ENCODE data around the gene PTPN23.

Gene PTPN23

DNA sequence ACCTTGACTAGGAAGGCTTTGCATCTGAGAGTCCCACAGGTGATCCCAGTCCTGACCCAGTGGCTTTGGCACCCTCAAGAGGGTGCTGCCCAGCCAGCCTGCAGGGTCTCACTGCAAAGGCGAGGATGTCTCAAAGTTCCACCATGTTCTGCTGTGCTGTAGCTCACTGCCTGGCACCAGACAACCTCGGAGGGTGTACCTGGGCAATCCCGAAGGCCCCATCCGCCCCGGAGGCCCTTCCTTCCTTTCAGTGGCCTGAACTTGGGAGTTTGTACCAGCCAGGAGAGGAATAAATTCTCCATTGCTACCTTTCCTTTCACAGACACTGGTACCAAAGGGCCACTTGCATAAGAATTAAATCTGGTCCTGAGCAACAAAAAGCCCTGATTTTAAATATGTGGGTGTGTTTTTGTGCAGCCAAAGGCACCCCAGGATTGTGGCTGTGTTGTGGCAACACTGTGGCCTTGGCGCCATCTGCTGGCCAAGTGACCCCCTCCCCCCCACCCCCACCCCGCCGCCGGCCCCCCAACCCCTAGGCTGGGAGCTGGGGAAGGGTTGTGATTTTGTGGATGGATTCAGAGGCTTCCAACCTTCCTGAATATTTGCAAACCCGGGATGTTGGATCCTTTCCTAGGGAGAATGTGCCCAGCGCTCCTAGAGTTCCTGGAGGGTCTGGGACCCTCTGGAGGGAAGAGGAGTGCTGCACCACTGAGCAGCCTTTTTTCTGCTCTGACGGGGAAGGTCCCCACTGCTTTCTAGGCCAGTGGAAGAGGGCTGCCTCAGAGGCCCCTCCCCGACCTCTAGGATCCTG lies 9.7 kb upstream of the PTPN23 start:
- DNase-seq: peak; percentile 27

DNA sequence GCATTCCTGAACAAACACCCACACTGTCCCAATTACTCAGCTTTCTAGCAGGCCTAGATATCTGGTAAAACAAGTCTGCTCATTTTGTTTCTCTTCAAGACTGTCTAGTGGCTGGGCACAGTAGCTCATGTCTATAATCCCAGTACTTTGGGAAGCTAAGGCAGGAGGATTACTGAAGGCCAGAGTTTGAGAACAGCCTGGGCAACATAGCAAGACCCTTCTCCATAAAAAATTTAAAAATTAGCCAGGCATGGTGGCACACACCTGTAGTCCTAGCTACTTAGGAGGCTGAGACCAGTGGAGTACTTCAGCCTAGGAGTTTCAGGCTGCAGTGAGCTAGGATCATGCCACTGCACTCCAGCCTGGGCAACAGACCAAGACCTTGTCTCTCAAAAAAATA lies 6.2 kb upstream of the PTPN23 start:
- DNase-seq: no peak

DNA sequence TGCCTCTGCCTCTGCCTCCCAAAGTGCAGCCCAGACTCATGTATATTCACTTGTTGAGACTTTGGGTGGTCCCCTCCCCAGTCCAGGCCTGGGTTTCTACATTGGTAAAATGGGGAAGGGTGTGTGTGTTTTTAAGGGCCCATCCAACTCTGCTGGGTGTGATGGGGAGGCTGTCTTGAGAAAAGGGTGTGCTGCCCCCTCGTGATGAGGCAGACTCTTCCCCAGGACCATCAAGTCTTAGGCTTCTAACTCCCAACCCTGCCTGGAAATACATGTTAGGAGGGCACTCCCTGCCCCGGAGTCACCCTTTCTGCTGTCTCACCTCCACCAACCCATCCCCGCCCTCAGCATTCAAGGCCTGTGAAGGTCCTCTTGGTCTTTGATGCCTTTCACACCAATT lies 4.4 kb upstream of the PTPN23 start:
- DNase-seq: no peak

DNA sequence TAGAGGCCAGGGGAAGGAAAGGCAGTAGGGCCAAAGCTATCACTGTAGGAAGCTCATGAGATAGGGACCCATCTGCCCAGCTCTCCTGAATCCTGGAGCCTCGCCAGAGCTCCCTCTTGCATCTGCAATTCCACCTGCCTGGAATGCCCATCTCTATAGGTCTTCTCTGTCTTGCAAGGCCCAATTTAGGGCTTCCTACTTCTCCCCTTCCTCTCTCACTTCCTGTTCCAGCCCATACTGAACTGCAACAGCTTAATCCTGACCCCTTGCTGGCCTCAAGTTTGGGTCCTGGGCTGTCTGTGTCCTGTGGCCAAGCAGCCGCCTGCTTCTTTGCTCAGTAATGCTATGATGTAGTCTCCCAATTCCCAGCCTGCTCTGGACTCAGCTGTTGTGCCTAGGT lies 3.6 kb upstream of the PTPN23 start:
- DNase-seq: no peak

DNA sequence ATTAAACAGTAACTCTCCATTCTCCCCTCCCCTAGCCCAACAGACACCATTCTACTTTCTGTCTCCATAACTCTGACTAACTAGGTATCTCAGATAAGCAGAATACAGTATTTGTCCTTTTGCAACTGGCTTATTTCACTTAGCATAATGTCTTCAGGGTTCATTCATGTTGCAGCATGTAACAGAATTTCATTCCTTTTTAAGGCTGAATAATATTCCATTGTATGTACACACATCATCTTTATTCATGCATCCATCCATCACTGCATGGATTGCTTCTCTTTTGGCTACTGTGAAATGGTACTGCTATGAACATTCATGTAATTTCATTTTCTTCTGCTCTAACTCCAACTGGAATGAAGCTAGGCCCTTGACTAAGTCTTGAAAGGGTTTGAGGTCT lies 2.0 kb upstream of the PTPN23 start:
- no peak for DNase-seq

DNA sequence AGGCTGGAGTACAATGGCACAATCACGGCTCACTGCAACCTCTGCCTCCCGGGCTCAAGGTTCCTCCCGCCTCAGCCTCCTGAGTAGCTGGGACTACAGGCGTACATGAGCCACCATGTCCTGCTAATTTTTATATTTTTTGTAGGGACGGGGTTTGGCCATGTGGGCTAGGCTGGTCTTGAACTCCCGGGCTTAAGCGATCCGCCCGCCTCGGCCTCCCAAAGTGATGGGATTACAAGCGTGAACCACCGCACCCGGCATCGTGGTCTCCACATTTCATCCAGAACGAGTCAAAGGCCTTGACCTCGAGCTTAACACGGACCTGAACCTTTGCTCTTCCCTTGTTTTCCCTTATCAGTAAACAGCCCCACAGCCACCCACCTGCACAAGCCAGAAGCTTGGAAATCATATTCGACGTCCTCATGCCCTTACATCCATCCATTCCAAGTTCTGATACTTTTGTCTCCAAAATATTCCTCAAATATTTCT lies 1.4 kb upstream of the PTPN23 start:
- no peak for DNase-seq

DNA sequence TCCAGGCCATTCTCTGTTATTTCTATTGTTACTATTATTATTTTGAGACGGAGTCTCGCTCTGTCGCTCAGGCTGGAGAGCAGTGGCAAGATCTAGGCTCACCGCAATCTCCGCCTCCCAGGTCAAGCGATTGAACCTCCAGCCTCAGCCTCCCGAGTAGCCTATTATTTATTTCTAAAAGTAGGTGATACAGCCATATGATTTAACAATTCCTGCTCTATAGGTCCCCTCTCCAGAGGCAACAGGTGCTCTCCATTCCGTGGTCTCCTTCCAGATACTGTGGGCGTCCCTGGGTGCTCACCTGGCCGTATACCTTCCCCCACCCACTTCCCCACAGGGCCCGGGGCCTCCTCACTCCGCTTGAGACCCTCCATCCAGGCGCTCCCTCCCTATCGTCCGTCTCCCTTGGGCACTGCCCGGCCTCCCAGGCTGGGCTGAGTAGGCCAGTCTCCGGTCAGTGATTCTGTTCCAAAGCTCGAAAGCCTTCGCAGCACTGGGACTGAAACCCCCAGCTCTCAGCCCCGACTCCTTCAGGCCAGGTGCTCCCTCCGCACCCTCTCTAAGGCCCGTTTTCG lies 708 bp upstream of the PTPN23 start:
- no peak for DNase-seq

DNA sequence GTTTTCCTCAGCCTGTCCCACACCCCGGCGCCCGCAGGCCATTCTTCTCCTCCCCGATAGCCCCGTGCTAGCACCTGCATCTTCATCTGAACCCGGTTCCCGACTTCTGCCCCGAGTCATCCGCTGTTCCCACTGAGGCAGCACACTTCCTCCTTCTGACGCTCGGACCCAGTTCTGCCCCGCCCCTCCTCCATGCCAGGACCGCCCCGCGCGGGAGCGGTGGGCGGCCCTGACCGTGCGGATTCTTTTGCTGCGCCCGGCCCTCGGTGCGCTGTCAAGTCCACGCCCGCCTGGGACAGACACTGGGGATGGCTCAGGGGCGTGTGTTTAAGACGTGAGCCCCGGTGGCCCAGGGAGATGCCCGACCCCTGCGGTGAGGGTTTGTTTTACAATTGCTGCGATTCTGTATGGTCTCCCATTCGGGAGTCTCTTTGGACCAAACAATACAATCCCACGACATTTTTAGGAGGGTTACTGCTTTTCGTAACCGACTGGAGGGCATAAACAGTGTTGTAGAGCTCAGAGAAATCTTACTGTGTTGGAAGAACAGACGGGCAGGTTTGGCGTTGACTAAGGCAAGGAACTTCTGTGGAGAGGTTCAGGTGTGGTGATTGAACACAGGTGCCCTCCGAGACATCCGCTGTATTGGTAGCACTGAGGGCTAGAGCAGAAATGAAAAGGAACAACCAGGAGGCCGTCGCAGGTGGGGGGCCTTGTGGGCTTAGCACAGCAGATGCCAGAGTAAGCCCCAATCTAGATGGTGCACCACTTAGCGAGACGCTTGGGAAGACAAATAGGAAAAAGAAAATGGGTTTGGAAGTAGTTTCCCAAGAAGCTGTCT lies 716 bp downstream of the PTPN23 start:
- peak; percentile 54 for DNase-seq

DNA sequence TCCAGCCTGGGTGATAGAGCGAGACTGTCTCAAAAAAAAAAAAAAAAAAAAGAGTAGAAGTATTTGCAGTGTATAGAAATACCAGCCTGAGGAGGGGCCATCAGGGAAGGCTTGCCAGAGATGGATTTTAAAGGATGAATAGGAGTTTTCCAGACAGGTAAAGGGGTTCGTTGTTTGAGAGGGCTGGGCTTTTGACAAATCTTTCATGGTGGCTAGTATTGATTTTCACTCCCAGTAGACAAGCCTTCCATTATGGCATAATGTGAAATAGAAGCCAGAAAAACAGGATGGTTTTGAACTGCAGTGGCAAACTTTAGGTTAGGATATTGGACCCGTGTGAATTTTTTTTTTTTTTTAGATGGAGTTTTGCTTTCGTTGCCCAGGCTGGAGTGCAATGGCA lies 3.6 kb downstream of the PTPN23 start:
- DNase-seq: no peak

DNA sequence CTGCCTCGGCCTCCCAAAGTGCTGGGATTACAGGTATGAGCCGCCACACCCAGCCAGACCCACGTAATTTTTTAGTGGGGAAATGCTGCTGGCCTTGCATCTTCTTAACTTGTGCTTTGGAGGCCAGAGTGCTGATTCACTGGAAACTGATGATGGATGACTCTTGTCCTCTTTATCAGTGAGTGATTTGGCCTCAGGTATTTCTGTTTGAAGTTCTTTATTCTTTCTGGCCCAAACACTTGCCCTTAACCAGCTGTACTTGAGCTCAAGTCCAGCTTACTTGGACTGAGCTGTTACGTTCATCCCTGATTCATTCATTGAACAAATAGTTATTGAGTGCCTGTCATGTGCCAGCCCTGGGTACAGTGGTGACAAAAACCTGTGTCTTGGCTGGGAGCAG lies 4.2 kb downstream of the PTPN23 start:
- DNase-seq: no peak

DNA sequence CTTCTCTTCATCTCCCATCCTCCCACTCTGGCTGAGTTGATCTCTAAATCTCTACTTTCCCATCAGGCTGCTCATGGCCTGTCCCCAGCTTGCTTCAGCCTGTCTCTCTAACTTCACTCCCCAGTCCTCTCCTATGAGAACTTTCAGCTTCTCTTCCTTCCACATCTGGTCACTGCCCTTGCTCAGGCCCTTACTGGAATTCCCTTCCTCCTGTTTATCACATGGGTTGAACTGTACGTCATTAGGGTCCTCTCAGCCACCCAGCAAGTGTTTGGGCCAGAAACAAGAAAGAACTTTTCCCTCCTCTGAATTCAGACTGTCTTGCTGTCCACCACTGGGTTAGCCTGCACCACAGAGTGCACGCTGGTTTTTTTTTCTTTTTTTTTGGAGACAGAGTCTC lies 5.0 kb downstream of the PTPN23 start:
- no peak for DNase-seq

DNA sequence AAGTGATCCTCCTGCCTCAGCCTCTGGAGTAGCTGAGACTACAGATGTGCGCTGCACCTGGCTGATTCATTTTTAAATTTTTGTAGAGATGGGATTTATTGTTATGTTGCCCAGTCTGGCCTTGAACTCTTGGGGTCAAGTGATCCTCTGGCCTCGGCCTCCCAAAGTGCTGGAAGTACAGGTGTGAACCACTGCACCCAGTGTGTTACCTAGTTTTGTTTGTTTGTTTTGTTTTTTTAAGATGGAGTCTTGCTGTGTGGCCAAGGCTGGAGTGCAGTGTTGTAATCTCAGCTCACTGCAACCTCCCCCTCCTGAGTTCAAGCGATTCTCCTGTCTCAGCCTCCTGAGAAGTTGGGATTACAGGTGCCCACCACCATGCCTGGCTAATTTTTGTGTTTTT lies 12.1 kb downstream of the PTPN23 start:
- DNase-seq: no peak

DNA sequence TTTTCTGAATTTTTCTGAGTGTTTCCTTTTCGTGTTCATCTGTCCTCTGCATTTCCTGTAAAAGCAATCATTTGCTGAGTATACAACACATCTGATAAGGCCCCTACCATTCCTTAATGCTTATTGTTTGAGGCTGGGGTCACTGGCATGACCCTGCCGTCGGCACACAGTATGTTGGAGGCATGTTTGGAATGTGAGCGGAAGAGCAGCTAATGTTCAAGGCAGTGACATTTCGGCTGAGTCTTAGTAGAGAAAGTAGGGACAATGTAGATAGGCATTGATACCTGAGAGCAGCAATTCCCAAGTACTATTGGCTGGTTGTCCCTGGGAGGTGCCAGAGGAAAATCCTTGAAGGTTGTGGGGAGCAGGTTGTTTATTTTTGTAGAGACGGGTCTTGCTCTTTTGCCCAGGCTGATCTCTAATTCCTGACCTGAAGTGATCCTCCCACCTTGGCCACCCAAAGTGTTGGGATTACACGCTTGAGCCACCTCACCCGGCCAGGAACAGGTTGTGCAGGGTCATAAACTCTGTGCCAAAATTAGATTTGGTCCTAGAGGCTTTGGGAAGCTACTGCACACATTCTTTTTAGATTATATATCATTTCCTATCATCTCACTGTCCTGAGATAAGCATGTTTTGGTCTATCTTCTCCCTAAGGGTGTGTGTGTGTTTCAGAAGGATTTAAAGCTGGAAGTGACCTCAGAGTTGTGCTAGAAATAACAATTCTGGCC lies 13.5 kb downstream of the PTPN23 start:
- no peak for DNase-seq

DNA sequence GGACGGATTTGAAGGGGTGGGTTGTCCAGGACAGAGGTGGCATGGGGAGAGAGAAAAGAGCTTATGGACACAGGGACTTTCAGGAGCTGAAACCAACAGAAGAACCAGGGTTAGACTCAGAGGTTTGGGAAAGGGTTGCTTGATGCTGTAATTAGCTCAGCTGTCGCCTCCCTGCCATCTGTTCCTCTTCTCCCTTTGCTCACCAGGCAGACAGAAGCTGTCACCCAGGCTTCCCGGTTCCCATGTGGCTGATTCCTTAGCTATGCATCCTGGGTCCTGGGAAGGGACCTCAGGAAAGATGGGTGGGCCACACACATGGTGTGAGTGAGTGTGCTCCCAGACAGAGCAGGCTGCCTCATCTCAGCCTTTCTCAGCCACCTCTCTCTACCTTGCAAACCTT lies 14.1 kb downstream of the PTPN23 start:
- no peak for DNase-seq

DNA sequence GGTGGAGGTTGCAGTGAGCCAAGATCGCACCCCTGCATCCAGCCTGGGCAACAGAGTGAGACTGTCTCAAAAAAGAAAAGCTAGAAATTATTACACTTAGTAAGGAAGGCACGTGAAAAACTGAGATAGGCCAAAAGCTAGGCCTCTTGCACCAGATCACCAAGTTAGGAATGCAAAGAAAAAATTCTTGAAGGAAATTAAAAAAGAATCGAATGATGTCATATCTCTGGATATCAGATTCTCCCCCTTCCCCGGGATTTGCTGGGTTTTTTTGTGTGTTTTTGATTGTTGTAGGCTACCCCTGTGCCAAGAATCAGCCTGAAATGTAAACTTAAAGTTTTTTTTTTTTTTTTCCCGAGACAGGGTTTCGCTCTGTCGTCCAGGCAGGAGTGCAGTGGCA lies 17.4 kb downstream of the PTPN23 start:
- DNase-seq: no peak

DNA sequence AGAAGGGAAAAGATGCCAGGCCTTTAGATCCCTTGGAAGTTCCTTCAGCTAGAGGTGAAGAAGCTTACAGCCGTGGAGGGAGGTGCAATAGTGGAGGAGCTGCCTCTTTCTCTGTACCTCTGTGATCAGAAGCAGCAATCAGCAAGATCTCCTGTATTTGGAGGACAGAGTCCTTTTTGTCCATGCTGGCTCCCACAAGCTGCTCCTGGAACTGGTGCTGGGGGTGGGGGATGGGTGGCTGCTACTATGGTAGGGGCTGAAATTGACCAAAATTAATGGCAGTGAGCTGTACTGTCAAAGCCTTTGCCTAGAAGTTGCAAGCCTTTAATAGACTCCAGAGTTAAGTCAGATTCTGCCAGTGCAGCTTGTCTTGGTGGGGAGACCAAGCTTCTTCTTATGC lies 18.2 kb downstream of the PTPN23 start:
- no peak for DNase-seq

DNA sequence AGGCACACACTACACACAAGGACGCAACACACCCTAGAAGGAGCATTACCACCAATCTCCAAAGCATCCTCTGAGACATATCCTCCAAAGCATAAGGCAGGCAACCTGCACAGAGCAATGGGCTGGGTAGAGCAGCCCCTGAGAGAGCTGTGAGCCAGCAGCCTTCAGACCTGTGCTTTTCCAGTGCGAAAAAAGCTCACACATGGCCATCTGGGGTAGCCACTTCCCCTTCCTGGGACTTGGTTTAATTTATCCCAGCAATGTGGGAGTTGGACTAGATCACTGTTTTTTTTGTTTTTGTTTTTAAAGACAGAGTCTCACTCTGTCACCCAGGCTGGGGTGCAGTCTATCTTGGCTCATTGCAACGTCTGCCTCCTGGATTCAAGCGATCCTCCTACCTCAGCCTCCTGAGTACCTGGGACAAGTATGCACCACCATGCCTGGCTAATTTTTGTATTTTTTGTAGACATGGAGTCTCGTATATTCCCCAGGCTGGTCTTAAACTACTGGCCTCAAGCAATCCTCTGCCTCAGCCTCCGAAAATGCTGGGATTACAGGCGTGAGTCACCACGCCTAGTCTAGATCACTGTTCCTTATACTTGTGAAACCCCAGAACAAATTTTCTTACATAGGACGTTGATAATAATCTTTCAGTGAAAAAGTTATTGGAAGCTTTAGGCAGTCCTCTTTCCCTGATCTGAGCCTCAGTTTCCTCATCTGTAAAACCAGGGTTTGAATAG lies 18.9 kb downstream of the PTPN23 start:
- no peak for DNase-seq

DNA sequence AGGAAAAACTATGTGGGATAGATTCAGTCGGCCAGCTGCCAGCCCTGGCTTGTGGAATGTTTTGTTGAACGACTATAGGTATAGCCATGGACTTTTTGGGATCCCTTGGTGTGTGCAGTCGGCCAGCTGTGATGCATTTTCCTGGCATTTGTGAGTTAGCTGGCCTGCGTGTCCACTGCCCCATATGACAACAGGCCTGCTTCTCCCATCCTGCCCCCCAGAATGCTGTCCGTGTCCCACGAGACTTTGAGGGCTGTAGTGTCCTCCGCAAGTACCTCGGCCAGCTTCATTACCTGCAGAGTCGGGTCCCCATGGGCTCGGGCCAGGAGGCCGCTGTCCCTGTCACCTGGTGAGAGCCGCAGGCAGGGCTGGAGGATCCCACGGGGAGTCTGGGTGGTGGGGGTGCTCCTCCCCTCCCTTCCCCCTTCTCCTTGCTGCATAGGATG lies 23.6 kb downstream of the PTPN23 start:
- no peak for DNase-seq

DNA sequence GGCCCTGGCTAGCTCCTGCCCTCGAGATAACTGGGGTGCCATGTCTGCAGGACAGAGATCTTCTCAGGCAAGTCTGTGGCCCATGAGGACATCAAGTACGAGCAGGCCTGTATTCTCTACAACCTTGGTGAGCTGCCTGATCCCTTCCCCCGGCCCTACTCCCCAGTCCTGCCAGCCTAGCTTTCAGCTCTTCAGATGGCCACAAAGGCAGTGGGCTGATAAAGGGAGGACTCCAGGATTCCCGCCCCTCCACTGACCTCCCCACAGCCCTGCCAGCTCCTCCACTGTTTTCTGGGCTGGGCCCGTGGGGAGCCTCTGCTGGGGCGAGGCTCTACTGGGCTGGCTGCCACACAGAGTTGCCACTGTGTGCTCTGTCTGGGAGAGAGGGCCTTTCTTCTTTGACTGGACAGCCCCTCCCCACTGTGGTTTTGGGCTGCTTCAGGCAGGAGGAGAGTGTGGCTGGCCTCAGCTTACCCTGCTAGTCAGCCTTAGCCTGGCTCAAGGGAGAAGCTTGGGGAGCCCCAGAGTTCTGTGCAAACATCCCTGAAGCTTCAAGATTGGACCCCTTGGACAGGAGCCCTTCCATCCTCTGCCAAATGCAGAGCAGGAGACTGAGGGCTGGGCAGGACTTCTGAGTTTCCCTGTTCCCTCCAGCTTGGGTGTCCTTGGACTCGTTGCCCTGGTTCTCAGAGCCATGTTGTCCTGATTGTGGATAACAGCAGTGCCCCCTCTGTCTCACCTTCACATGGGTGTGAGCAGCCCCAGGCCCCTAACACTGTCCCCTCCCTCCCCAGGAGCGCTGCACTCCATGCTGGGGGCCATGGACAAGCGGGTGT lies 24.4 kb downstream of the PTPN23 start:
- no peak for DNase-seq

DNA sequence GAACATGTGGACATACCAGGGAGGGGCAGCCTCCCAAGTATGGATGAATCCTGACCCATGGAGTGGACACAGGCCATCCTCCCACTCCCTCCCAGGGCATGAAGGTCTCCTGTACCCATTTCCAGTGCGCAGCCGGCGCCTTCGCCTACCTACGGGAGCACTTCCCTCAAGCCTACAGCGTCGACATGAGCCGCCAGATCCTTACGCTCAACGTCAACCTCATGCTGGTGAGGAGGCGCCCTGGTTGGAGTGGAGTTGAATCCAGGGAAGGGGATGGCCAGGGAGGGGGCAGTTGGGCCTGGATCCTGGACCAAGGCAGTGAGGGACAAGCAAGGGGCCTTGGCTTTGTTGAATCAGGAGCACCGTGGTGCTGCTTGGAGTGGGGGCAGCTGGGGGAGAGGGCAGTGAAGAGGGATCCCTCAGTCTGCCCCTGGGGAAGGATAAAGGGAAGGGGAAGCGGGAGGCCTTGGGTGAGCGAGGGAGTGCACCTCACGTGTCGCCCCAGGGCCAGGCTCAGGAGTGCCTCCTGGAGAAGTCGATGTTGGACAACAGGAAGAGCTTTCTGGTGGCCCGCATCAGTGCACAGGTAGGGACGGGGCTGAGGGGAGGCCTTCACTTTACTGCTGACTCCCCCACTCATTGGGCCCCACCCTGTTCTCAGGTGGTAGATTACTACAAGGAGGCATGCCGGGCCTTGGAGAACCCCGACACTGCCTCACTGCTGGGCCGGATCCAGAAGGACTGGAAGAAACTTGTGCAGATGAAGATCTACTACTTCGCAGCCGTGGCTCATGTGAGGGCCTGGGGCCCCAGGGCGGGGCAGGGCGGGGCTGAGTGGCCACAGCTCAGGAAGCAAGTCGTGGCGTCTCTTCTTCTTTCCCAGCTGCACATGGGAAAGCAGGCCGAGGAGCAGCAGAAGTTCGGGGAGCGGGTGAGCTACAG lies 25.3 kb downstream of the PTPN23 start:
- DNase-seq: no peak

Measured in activated CD4-positive, alpha-beta T cell treated with anti-CD3 and anti-CD28 coated beads, Interleukin-2, amount 50 U/mL, for 1 hour (primary cell).